Urinary bladder (tissue), 4 donors: ENCODE results near the gene TBC1D4. TPM values are rescaled to one million over a fixed set of nuclear protein-coding genes. Genes with fewer than 3 reads are reported as not detected.
A peak's percentile ranks its signal among the peaks of the same experiment; 100 is the strongest.
"Not testable (repeated sequence)": the region's sequence is repeated elsewhere in the genome, so short reads cannot be mapped to it uniquely, and the experiment has no call there.

ENCODE experiments used
- DNase-seq: peaks from one replicate; pipeline ENCODE4 v3.0.0-alpha.2; 2015; ENCODE audit errors: extremely low spot score
- H3K27ac ChIP-seq: one replicate; pipeline ENCODE4 v1.5.1; 2013; ENCODE audit warnings: low read depth, mild to moderate bottlenecking, moderate library complexity
- H3K36me3 ChIP-seq: one replicate; pipeline ENCODE4 v1.6.1; 2013; ENCODE audit warnings: mild to moderate bottlenecking, moderate library complexity; ENCODE audit not compliant: insufficient read depth
- H3K4me1 ChIP-seq: one replicate; pipeline ENCODE4 v1.6.1; 2013; ENCODE audit warnings: mild to moderate bottlenecking, moderate library complexity; ENCODE audit not compliant: insufficient read depth
- H3K4me3 ChIP-seq: one replicate; pipeline ENCODE4 v1.5.1; 2013; ENCODE audit warnings: low read depth, low read length
- WGBS: extraction: QIAGEN DNeasy Blood & Tissue Kit; methylation state at CpG from one replicate; pipeline ENCODE4 v1.1.7; 2013; 5-methylcytosine and 5-hydroxymethylcytosine counted together
- polyA plus RNA-seq: library from polyadenylated mRNA; stranded (reverse); fragments of 200-250 nt; gene quantifications from one replicate; pipeline ENCODE4 v1.2.3, GENCODE V29; 2013
- total RNA-seq: library from RNA; depleted of rRNA; stranded (reverse); fragments of >200 nt; gene quantifications from one replicate; pipeline ENCODE4 v1.2.3, GENCODE V29; 2014
- donor health status: healthy with polysubstance abuse.
- donor health status: healthy.

TBC1D4 gene
- total and polyA plus RNA-seq, 2 donors = 5.4 to 28.7 TPM

DNA sequence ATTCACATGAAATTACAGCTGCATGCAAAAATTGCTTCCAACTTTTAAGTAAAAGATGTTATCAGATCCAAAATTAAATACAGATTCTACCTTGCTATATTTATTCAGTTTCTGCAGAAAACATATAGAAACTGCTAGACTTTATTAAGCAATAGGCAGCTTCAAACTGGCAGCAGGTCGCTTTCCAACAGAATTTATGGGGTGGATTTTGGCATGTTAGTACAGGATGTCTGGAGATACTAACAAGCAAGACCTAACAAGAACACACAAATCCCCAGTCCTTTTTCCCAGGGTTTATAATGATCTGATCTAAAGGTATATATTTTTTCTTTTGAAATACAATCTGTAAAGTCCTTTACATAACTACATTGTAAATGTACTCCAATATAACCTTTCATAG lies 27.5 kb downstream of the TBC1D4 start:
- Histone ChIP-seq H3K4me1 (no peaks in the 10 kb centered on the region), H3K27ac (no peak overlapping the region), H3K4me3 (no peak overlapping the region), H3K36me3 (no peaks in the 10 kb centered on the region)
- 75% methylated on average over 1 of the region's 1 CpG for WGBS
- DNase-seq = peak; percentile 41

DNA sequence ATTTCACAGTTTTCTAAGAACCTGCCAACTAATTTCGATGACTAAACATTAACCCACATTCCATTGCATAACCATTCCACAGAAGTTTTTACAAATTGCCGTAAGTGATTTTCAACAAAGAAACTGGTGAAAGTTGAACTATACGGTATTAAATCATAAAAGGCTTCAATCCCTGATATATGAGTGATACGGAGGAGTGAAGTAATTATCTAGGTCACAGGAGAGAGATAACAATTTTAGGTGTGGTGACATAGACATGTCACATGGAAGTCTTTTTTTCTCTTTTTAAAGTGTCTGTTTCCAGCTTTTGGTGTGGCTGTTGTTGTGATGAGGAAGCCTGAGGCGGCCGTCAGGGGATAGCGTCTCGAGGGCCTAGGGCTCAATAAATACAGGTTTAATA lies 29.4 kb downstream of the TBC1D4 start:
- 76% methylated on average over 8 of the region's 8 CpGs for WGBS
- H3K27ac ChIP-seq = no peak overlapping the region

DNA sequence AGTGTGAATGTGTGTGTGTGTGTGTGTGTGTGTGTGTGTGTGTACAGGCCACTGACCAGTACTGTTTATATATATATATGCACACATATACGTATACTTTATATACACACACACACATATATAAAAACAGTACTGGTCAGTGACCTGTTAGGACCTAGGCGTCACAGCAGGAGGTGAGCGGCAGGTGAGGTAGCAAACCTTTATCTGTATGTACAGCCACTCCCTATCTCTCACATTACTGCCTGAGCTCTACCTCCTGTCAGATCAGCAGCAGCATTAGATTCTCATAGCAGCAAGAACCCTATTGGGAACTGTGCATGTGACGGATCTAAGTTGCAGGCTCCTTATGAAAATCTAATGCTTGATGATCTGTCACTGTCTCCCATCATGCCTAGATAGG lies 34.5 kb downstream of the TBC1D4 start:
- 93% methylated on average over 4 of the region's 4 CpGs for WGBS
- DNase-seq = no peak
- no peak overlapping the region for H3K27ac ChIP-seq
- H3K4me3 ChIP-seq = no peak overlapping the region
- no peaks in the 10 kb centered on the region for H3K4me1 ChIP-seq
- H3K36me3 ChIP-seq = no peaks in the 10 kb centered on the region

More for the DNA sequence above, 29.4 kb downstream of the TBC1D4 start:
- DNase-seq = no peak
- no peak overlapping the region for H3K4me3 ChIP-seq
- H3K36me3 ChIP-seq = no peaks in the 10 kb centered on the region
- H3K4me1 ChIP-seq = no peaks in the 10 kb centered on the region

- DNase-seq = no peak
- no peak overlapping the region for H3K27ac ChIP-seq
- H3K4me1 ChIP-seq = no peaks in the 10 kb centered on the region
- no peaks in the 10 kb centered on the region for H3K36me3 ChIP-seq
- 83% methylated on average over 3 of the region's 3 CpGs for WGBS
- H3K4me3 ChIP-seq = no peak overlapping the region
Measured at GRCh38 chr13:75446874-75447273, 35.1 kb downstream of the TBC1D4 start.

DNA sequence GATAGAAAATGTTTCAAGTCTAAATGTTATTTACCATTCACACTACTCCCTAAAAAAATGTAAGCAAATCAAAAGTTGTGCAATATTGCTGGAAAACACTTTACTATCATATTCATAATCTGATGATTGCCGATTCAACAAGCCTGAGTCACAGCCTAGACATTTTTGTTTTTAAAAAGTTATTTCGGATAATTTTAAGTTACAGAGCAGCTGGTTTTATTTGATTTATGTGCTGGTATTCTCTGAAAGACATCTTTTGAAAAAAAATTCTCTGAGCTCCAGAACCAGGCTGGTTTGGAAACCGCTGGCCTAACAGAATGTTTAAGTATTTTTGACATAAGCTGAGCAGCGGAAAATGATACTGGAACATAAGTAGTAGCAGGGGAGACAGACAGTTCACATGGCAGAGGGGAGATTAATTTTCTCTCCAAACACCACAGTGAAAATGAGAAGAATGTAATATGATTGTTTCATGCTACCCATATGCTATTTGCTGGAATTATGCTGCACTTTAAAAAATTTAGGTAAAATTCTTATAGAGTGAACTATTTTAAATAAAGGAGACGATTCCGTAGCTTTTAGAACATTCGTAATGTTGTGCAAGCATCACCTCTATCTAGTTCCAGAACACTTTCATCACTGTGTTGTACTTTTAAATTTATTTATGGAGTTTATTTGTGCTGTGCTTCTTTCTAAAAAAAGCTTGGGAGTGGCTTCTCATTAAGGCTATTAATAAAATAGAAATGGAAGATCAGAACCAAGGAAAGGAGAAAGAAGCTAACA lies 36.1 kb downstream of the TBC1D4 start:
- no peaks in the 10 kb centered on the region for H3K4me1 ChIP-seq
- no peak overlapping the region for H3K4me3 ChIP-seq
- DNase-seq = no peak
- WGBS = 61% methylated on average over 7 of the region's 7 CpGs
- no peaks in the 10 kb centered on the region for H3K36me3 ChIP-seq
- peak overlapping the region; percentile 38 for H3K27ac ChIP-seq

- Histone ChIP-seq H3K4me1 (no peaks in the 10 kb centered on the region), H3K27ac (no peak overlapping the region), H3K4me3 (no peak overlapping the region), H3K36me3 (no peaks in the 10 kb centered on the region)
- DNase-seq = no peak
- WGBS = 98% methylated on average over 6 of the region's 6 CpGs
Measured at GRCh38 chr13:75444016-75444415, 38.0 kb downstream of the TBC1D4 start.

DNA sequence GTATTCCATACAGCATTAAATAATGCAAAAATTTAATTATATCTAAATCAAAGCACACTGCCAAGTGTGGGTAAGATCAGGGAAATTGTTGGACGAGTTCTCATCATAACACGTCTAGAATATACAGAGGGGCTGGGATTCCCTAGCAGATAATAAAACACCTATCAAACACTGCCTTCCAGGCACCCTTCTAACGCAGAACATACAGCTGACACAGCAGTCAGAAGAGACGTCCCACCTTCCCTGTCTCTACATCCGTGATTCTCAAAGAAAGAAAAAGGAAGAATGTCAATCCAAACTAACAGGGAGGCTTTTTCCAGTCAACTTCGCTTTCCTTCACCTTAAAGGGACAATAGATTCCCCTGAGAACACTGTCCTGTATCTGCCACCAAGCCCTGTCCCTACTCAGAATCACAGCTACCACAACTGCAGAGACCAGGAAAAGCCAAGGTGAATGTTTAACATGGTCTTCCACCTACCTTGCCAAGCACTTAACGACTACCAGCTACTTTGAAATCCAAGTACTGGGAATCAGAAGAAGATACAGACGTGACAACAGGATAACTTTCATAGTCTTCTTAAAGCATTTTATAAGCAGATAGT lies 38.5 kb downstream of the TBC1D4 start:
- Histone ChIP-seq H3K36me3 (no peaks in the 10 kb centered on the region), H3K4me3 (no peak overlapping the region), H3K4me1 (no peaks in the 10 kb centered on the region), H3K27ac (no peak overlapping the region)
- WGBS = 89% methylated on average over 8 of the region's 8 CpGs
- no peak for DNase-seq

DNA sequence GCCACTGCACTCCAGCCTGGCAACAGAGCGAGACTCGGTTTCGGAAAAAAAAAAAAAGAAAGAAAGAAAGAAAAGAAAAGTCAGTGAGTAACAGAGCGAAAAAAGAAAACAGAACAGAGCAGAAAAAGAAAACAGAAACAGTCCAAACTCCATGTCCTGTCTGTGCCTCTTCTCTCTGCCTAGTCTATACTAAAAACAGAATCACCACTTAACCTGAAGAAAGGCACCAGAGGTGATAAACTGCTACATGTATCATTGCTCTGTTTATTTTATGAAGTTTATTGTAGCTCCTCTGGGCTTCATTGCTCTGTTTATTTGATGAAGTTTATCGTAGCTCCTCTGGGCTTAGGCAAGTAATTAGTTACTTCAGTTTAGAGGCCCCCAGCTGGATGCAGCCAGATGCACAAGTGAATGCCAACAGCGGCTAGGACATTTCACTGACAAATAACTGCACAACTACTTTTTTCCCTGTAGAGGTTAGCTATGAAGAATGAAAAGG lies 39.2 kb downstream of the TBC1D4 start:
- Histone ChIP-seq H3K36me3 (no peaks in the 10 kb centered on the region), H3K4me1 (no peaks in the 10 kb centered on the region), H3K4me3 (no peak overlapping the region), H3K27ac (no peak overlapping the region)
- no peak for DNase-seq
- WGBS = 83% methylated on average over 6 of the region's 6 CpGs

- Histone ChIP-seq H3K4me1 (no peaks in the 10 kb centered on the region), H3K27ac (no peak overlapping the region), H3K36me3 (no peaks in the 10 kb centered on the region), H3K4me3 (no peak overlapping the region)
- 86% methylated on average over 2 of the region's 2 CpGs for WGBS
- no peak for DNase-seq
Measured at GRCh38 chr13:75440100-75440499, 41.9 kb downstream of the TBC1D4 start.

GRCh38 chr13:75437582-75438318 lies 44.2 kb downstream of the TBC1D4 start:
- no peaks in the 10 kb centered on the region for H3K36me3 ChIP-seq
- no peak overlapping the region for H3K4me3 ChIP-seq
- 43% methylated on average over 4 of the region's 4 CpGs for WGBS
- DNase-seq = no peak
- no peaks in the 10 kb centered on the region for H3K4me1 ChIP-seq
- no peak overlapping the region for H3K27ac ChIP-seq

- not testable (repeated sequence) for H3K36me3 ChIP-seq, H3K4me3 ChIP-seq, DNase-seq, H3K27ac ChIP-seq, H3K4me1 ChIP-seq
- 98% methylated on average over 2 of the region's 2 CpGs for WGBS
Measured at GRCh38 chr13:75434126-75434525, 47.8 kb downstream of the TBC1D4 start.

DNA sequence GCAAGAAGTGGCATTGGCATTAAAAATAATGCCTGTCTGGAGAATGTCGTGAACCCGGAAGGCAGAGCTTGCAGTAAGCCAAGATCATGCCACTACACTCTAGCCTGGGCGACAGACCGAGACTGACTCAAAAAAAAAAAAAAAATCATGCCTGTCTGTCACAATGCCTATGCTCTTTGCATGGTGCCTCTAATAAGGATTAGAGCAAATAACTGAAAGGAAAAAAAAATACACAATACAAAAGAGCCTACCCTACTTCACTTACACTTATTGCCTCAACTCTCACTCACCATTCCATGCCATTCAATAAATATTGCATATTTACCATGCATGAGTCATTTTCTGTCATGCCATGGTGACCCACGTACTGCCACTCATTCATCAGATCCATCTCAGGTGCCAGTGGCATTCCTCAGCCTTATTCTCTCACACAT lies 49.1 kb downstream of the TBC1D4 start:
- 80% methylated on average over 5 of the region's 5 CpGs for WGBS
- DNase-seq = no peak

DNA sequence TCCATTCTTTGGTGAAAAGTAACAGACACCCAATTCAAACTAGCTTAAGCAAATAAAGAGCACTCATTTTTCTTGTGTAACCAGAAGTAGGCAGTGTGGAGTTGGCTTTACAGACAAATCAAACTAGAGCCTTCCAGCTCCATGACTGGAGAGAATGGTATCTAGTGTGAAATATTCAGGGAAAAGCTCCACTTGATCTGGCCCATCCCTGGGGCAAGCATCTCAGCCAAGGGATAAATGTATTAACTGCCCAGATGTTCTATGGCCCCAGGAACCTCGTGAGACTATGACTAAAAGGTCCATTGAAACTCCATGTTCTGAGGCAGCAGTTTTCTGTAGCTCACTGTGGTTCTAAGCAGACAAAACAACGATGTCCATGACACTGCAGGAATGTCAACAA lies 49.9 kb downstream of the TBC1D4 start:
- 60% methylated on average over 2 of the region's 2 CpGs for WGBS

More for the DNA sequence above, 49.1 kb downstream of the TBC1D4 start:
- H3K4me3 ChIP-seq = no peak overlapping the region
- no peak overlapping the region for H3K27ac ChIP-seq
- H3K4me1 ChIP-seq = no peaks in the 10 kb centered on the region
- no peaks in the 10 kb centered on the region for H3K36me3 ChIP-seq

More for the DNA sequence above, 49.9 kb downstream of the TBC1D4 start:
- H3K4me3 ChIP-seq = no peak overlapping the region
- no peak overlapping the region for H3K27ac ChIP-seq
- H3K36me3 ChIP-seq = no peaks in the 10 kb centered on the region
- H3K4me1 ChIP-seq = no peaks in the 10 kb centered on the region
- DNase-seq = no peak
